Testis (tissue), 3 donors: ENCODE measurements around the gene ALDOA. TPM values are rescaled to one million over a fixed set of nuclear protein-coding genes. Genes with fewer than 3 reads are reported as not detected.

Experiments used
- DNase-seq: peaks from one replicate; pipeline ENCODE4 v3.0.0-alpha.2; 2019
- H3K27ac ChIP-seq, 2 donors: fragments of 200-600 bp; sonication (generic); one replicate each; pipeline ENCODE4 v1.5.1; 2019
- H3K27me3 ChIP-seq: fragments of 200-600 bp; sonication (generic); one replicate; pipeline ENCODE4 v1.5.1; 2019
- H3K36me3 ChIP-seq: fragments of 200-600 bp; sonication (generic); one replicate; pipeline ENCODE4 v1.5.1; 2017; ENCODE audit warnings: low read depth; ENCODE audit errors: missing control alignments
- H3K4me1 ChIP-seq: fragments of 200-600 bp; sonication (generic); one replicate; pipeline ENCODE4 v1.5.1; 2019
- H3K4me3 ChIP-seq, 2 donors: fragments of 200-600 bp; sonication (generic); one replicate each; pipeline ENCODE4 v1.5.1; 2017 to 2019
- H3K9me3 ChIP-seq: fragments of 200-600 bp; sonication (generic); one replicate; pipeline ENCODE4 v1.5.1; 2017
- POLR2A ChIP-seq: fragments of 450-650 bp; IDR thresholded peaks from one replicate; pipeline ENCODE4 v1.6.1; 2017; ENCODE audit warnings: antibody characterized with exemption, mild to moderate bottlenecking, moderate library complexity
- WGBS, 2 donors: methylation state at CpG; one replicate each; pipeline ENCODE4 v1.1.5; 2018; 5-methylcytosine and 5-hydroxymethylcytosine counted together
- intact Hi-C: fragments of 100-400 bp; cut with DNase I; formaldehyde crosslinking; loops from one replicate; pipeline ENCODE4 v1.15.1; 2023; ENCODE audit warnings: low total_unique reads
- polyA plus RNA-seq: library from polyadenylated mRNA; stranded (reverse); fragments of 350-450 nt; fragmentation: Illumina TruSeq; extraction: RNeasy Lipid Tissue Mini Kit (QIAGEN cat#74804); gene quantifications from one replicate; pipeline ENCODE4 v1.2.3, GENCODE V29; 2014; ENCODE audit warnings: low read depth, low replicate concordance; ENCODE audit not compliant: insufficient read depth
- total RNA-seq, 2 donors: library from RNA; depleted of rRNA; stranded (reverse); fragments of >200 nt; gene quantifications; one replicate each; pipeline ENCODE4 v1.2.3, GENCODE V29; 2016
- TF ChIP-seq, protein P1 (sequence below), 3 experiments: fragments of 450-650 bp in 2 of 3; fragments of 200-600 bp in 1 of 3; sonication (generic) in 1 of 3; IDR thresholded peaks; one replicate each; pipeline ENCODE4 v1.5.1; 2016 to 2019; ENCODE audit warnings: antibody characterized with exemption in 3 of 3, mild to moderate bottlenecking in 2 of 3, moderate library complexity in 1 of 3

The ALDOA gene
- total and polyA plus RNA-seq, 3 donors from 2014 or later: 373 to 521 (median 467) TPM

DNA sequence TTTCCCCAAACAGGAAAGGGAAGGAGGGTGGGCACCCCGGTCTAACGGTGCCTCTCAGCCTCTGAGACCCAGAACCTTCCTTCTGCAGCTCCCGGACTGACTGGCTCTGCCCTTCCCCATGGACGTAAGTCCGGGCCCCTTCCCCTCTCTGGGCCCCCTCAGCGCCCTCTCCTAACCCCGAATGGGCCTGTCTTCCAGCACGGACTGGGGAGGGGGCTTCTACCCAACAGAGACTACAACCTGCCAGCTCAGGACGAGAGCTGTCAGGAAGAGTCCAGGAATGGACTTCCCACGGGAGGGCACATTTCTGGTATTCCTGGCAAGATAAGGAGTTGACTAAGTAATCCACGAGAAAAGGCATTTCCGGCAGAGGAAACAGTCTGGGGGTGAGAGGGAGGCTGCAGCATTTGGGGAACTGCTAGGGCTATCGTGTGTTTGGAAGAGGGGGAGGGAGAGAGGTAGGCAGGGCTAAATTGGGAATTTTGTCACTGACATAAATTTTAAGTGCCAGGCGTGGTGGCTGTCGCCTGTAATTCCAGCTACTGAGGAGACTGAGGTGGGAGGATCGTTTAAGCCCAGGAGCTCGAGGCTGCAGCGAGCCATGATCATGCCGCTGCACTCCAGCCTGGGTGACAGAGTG lies 12.1 kb upstream of the ALDOA start:
- peaks cover 7% of the 10 kb centered on the region for H3K4me1 ChIP-seq
- peak overlapping the region; percentile 59 to 75 for H3K4me3 ChIP-seq
- no peak for DNase-seq
- peak overlapping the region in 1 of 2 donors; percentile 5 for H3K27ac ChIP-seq
- no peaks in the 10 kb centered on the region for H3K27me3 ChIP-seq
- intact Hi-C loops: no loop called here
- H3K9me3 ChIP-seq: no peaks in the 10 kb centered on the region
- no peaks in the 10 kb centered on the region for H3K36me3 ChIP-seq
- 1 to 4% methylated on average over 16 to 18 of the region's 19 CpGs for WGBS, 2 donors
- TF ChIP-seq POLR2A: no peak
- TF ChIP-seq, protein P1, sequence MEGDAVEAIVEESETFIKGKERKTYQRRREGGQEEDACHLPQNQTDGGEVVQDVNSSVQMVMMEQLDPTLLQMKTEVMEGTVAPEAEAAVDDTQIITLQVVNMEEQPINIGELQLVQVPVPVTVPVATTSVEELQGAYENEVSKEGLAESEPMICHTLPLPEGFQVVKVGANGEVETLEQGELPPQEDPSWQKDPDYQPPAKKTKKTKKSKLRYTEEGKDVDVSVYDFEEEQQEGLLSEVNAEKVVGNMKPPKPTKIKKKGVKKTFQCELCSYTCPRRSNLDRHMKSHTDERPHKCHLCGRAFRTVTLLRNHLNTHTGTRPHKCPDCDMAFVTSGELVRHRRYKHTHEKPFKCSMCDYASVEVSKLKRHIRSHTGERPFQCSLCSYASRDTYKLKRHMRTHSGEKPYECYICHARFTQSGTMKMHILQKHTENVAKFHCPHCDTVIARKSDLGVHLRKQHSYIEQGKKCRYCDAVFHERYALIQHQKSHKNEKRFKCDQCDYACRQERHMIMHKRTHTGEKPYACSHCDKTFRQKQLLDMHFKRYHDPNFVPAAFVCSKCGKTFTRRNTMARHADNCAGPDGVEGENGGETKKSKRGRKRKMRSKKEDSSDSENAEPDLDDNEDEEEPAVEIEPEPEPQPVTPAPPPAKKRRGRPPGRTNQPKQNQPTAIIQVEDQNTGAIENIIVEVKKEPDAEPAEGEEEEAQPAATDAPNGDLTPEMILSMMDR (IDR thresholded peaks at IDR 0.05): no peak

DNA sequence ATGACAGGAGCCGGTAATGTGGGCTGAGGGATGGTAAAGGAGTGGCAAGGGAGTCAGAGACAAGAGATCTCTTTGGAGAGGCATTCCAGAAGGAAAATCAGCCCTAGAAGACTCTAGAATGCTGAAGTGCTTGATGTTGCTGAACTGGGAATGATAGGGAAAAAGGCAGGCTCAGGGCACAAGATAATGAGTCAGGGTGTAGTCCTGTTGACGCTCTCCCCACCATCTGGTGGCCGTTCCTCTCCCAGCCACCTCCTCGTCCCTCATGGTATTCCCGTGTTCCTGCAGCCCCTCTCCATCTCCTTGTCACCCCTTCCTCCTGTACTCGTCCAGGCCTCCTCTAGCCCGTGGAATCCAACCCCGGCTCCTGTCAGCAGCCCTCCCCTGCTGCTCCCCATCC lies 11.1 kb upstream of the ALDOA start:
- Histone ChIP-seq H3K4me3 (no peak overlapping the region), H3K27me3 (no peaks in the 10 kb centered on the region), H3K27ac (no peak overlapping the region), H3K36me3 (no peaks in the 10 kb centered on the region), H3K9me3 (no peaks in the 10 kb centered on the region), H3K4me1 (peaks cover 7% of the 10 kb centered on the region)
- intact Hi-C loops: no loop called here
- DNase-seq: no peak
- WGBS, 2 donors: 84 to 86% methylated on average over 8 of the region's 8 CpGs
- TF ChIP-seq, protein P1 (IDR thresholded peaks at IDR 0.05): no peak
- no peak for TF ChIP-seq POLR2A

DNA sequence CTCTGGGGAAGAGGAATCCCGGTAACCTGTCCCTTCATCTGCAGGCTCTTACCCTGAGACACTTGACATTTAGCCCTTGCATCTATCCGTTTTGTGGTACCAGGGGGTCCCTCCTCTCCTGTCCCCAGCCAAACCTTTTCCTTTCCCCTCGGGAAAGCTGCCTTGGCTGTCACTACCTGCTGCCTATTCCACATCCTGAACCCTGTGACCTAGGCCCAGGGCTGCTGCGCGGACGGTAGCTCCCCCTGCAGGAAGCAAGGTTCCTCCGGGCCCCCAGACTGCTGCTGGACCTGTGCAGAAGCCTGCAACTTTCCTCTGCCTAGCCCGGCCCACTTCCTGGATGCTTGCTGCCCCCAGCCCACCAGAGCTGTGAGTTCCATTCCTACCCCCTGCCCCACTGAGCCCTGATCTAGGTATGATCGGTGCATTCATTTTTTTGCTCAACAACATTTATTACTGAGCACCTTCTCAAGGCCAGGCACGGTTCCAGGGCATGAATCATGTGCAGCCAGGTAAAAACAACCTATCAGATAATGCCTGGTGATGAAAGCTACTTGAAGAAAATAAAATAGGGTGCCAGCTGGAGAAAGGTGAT lies 10.5 kb upstream of the ALDOA start:
- Histone ChIP-seq H3K4me1 (peaks cover 7% of the 10 kb centered on the region), H3K36me3 (no peaks in the 10 kb centered on the region), H3K4me3 (no peak overlapping the region), H3K27me3 (no peaks in the 10 kb centered on the region), H3K9me3 (no peaks in the 10 kb centered on the region), H3K27ac (no peak overlapping the region)
- 55 to 63% methylated on average over 6 to 10 of the region's 10 CpGs for WGBS, 2 donors
- TF ChIP-seq POLR2A: no peak
- TF ChIP-seq, protein P1 (IDR thresholded peaks at IDR 0.05): peak in 1 of 3 experiments; percentile 6
- peak; percentile 54 for DNase-seq
- intact Hi-C loops: no loop called here

DNA sequence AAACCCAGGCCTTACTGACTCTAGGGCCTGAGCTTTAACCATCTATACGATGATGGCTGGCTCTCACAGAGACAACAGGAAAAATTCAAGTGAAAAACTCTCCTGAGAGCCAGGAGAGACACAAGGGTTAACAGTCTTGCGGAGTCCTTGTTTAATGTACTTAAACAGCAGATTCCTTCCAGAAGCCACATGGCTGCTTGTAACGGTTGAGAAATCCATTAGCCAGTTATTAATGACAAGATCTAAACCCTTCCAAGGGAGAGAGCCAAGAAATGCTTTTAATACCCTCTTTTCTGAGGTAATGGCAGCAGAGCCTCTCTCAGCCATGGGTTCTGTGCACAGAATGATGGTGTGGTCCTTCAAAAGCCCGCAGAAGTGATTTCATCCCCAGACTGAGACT lies 5.2 kb upstream of the ALDOA start:
- no peak overlapping the region for H3K4me3 ChIP-seq
- peaks cover 9% of the 10 kb centered on the region for H3K4me1 ChIP-seq
- no peaks in the 10 kb centered on the region for H3K27me3 ChIP-seq
- H3K36me3 ChIP-seq: no peaks in the 10 kb centered on the region
- no peaks in the 10 kb centered on the region for H3K9me3 ChIP-seq
- WGBS, 2 donors: 79 to 81% methylated on average over 4 of the region's 4 CpGs
- no peak overlapping the region for H3K27ac ChIP-seq
- TF ChIP-seq, protein P1 (IDR thresholded peaks at IDR 0.05): no peak
- no peak for TF ChIP-seq POLR2A
- no peak for DNase-seq
- intact Hi-C loops: no loop called here
